Measurements from ENCODE around the gene FAM184B. TPM values are rescaled to one million over a fixed set of nuclear protein-coding genes. Genes with fewer than 3 reads are reported as not detected.

Gene FAM184B
- not detected for total RNA-seq
- long read RNA-seq, result 0 reads

DNA sequence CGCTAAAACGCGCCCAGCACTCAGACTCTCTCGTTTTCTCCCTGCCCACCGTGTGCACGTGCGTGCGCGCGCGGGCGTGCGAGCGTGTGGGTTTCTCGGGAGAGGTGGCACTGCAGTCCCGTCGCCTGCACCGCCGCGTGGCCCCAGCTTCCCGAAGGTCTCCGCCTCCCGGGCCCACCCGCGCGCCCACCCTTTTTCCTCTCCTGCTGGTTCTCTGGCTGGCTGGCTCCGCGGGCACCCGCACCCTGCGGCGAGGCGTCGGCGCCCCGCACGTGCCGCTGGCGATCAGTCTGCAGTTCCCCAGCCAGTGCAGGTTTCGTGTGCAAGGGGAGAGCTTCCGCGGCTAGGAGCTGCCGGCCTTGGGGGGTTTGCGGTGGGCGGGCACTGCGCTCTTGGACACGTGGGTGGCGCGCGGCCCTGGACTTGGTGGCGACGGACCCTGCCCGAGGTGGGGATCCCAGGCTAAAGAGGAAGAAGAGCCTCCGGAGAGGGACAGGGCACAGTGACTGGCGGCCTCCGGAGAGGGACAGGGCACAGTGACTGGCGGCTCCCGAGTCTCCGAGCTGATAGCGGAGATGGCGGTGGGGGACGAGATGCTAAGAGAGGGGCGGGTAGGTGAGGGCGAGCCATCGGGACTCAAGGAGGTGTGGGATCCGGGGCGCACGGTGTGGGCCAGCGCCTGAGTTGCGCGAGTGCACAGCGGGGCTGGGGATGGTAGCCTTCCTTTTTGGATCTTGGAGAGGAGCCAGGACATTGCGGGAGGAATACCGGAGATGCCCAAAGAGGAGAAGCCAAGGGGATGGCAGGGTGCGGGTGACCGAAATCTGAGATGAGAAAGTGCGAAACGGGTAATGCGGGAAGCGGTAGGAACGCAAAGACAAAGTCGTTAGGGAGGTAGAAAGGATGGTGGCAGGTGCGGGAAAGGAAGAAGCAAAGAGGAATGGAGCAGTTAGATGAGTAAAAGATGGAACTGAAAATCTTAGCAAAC is at the start of gene FAM184B:
Gene FAM184B, minus strand, starts transcription at position 322 of the 988 bp plus-strand sequence. CDS start 322 bp downstream, outside the sequence.
- peak; percentile 18 for ATAC-seq (ENCODE audit: poor library complexity)
- DNase-seq, result no peak
- intact Hi-C loops (cut with DNase I), result no loop called here

DNA sequence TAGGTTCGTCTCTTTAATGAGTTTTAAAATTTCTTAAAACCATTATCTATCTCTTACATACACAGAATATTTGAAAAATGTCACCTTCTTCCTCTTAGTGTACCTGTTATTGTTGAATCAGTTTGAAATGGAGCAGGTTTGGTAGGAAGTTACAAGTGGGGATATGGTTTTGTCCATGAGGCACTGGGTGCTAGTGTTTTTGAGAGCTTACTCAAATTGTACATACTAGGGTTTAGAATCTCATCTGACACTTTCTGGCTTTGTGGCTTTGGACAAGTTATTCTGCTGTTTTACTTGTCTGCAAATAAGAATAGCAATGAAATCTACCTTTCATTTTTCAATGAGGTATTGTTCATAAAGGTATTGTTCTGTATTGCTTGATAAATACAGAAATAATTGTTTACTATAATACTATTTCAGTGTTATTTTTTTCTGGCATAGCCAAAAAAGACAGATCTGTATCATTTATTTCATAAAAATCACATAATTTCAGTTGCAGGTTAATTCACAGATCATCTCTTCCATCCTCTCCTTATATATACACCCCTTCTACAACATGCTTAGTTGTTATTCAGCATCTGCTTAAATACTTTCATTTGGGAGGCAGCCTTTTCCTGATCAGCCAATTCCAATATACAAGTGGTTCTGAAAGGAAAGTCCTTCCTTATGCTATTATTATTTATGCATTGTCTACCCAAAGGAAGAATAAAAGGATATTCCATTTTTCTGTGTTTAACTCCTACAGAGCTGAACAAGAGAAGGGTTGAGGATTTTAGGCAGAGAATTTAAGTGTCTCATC is 42.6 kb upstream of the FAM184B start:
- DNase-seq (no peak), ATAC-seq (ENCODE audit: poor library complexity) (no peak)
- intact Hi-C loops (cut with DNase I), result no loop called here

DNA sequence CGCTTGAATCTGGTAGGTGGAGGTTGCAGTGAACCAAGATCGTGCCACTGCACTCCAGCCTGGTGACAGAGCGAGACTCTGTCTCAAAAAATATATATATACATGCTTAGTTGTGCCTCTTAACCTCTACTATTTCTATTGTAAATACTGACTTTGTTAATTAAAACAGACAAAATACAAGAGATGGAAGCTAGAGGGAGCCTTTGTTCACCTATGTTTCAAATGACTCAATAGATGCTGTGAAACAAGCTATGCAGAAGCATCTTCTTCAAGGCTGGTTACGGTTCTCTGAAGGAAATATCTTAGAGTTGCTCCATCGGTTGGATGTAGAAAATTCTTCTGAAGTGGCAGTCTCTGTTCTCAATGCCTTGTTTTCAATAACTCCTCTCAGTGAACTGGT is 35.6 kb upstream of the FAM184B start:
- peak; percentile 60 for ATAC-seq (ENCODE audit: poor library complexity)
- intact Hi-C loops (cut with DNase I), result loop anchor here (5.0 to 10.0 kb wide), 2 partner anchors 548 to 775 kb away; no protein-coding TSS in a partner anchor

DNA sequence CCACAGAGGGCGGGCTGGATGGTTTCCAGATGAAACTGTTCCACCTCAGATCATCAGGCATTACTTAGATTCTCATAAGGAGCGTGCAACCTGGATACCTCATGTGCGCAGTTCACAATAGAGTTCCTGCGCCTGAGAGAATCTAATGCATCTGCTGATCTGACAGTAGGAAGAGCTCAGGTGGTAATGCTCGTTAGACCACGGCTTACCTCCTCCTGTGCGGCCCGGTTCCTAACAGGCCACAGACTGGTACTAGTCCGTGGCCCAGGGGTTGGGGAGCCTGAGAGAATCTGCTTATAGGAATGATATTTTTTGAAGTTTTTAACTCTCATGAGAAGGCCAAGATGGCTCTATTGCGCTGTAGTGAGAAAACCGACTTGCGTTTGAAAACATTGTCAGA is 34.7 kb upstream of the FAM184B start:
- no peak for ATAC-seq (ENCODE audit: poor library complexity)
- intact Hi-C loops (cut with DNase I), result loop anchor here (5.0 to 10.0 kb wide), 2 partner anchors 549 to 776 kb away; no protein-coding TSS in a partner anchor
- no peak for DNase-seq

More for the DNA sequence above, 35.6 kb upstream of the FAM184B start:
- no peak for DNase-seq

DNA sequence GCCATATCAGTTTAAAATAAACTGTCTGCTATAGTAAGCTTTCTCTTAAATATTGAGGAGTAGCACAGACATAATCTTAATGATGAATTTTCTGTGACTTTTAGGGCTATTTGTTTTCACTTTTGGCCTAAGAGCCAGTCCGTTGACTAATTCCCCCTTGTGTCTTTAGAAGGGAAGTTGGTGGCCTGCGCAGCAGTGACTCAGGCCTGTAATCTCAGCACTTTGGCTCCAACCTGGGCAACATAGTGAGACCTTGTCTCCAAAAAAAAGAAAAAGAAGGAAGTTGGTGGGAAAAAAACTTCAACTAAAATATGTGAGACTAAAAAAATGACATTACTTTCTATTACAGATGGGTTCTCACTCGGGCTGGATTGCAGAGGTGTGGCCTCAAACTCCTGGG is 32.7 kb upstream of the FAM184B start:
- ATAC-seq (ENCODE audit: poor library complexity), result no peak
- DNase-seq, result no peak
- intact Hi-C loops (cut with DNase I), result loop anchor here (5.0 to 10.0 kb wide), 2 partner anchors 208 to 551 kb away; partner anchors contain the start of gene LCORL

DNA sequence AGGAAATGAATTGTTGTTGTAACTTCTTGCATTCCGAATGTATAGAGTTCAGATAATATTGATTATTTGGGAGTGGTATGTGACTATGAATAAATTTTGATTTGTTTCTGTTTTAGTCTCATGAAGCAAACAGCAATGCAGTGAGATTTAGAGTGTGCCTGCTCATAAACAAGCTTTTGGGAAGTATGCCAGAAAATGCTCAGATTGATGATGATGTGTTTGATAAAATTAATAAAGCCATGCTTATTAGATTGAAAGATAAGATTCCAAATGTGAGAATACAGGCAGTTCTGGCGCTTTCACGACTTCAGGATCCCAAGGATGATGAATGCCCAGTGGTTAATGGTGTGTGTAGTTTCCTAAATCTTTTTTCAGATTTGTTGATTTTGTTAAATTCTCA is 31.4 kb upstream of the FAM184B start:
- intact Hi-C loops (cut with DNase I), result loop anchor here (5.0 to 10.0 kb wide), 2 partner anchors 210 to 552 kb away; partner anchors contain the start of gene LCORL
- ATAC-seq (ENCODE audit: poor library complexity) (no peak), DNase-seq (no peak)

DNA sequence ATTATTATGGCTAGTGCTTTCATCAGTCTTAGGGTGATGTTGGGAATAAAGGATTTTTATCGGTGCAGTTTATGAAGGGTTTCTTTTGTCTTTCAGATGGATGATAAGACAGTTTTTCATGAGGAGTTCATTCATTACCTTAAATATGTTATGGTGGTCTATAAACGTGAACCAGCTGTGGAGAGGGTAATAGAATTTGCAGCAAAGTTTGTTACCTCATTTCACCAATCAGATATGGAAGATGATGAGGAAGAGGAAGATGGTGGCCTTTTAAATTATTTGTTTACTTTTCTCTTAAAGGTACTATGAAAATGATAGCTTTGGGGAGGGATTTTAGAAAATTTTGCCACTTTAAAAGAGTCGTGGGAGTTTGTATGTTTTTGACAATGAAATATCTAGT is 30.7 kb upstream of the FAM184B start:
- DNase-seq (no peak), ATAC-seq (ENCODE audit: poor library complexity) (no peak)
- intact Hi-C loops (cut with DNase I), result loop anchor here (5.0 to 10.0 kb wide), 2 partner anchors 210 to 553 kb away; partner anchors contain the start of gene LCORL

DNA sequence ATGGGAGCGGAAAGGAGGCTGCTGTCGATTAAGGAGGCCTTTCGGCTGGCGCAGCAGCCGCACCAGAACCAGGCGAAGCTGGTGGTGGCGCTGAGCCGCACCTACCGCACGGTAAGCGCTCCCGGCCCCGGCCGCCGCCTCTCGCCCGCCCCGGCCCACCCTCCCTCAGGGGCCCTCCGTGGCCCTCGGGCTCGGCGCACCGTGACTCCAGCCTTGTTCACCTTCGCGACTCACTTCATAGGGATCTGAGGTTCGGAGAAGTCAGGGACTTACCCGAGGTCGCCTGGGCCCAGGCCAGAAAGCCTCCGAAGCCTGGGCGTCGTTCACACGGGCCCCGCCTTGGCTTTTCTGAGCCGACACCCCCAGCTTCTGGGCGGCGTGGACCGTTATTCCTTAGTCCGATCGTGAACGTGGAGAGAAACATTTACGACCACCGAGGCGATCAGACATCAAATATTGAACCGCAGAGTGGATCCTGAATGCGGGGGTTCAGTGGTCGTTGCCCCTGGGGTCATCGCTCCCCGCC is 29.7 kb upstream of the FAM184B start:
- intact Hi-C loops (cut with DNase I), result loop anchor here (5.0 to 10.0 kb wide), 2 partner anchors 211 to 554 kb away; partner anchors contain the start of gene LCORL
- ATAC-seq (ENCODE audit: poor library complexity) (no peak), DNase-seq (peak; percentile 44)

DNA sequence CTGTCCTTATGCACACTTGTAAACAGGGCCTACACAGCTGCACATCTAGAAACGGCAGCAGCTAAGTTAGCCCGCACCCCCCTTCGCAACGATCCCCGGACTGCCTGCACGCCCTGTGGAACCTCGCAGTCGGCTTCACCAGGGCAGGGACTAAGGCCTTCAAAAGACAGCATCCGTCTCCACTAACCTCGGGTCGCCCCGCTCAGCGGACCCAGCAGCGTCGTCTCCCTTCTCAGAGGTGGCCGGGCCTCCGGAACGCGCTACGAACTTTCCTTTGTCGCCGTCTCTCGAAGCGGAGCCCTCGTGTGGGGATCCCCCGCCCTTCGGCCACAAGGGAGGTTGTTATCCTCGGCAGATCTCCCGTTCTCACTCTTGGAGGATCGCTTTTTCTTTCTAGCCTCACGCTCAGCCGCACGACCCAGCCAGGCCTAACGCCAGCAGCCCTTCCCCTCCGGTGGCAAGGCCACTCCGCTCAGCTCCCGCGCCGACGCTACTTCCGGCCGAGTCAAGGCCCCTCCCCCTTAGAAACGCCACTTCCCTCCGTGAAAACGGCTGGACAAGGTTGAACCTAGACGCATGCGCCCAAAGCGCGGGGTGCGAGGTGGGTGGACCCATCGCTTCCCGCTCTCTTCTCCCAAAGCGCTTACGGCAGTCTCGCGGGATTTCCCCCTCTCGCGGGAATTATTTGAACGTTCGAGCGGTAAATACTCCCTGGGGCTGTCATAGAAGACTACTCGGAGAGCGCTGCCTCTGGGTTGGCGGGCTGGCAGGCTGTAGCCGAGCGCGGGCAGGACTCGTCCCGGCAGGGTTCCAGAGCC is 29.0 kb upstream of the FAM184B start, which contains the start of the genes DCAF16 and NCAPG:
Gene DCAF16, minus strand, starts transcription at position 498 of the 818 bp plus-strand sequence. CDS start 6,616 bp downstream, outside the sequence.
Gene NCAPG, plus strand, starts transcription at position 720 of the 818 bp plus-strand sequence. CDS start 99 bp downstream, outside the sequence.
- peak; percentile 100 for ATAC-seq (ENCODE audit: poor library complexity)
- intact Hi-C loops (cut with DNase I), result loop anchor here (5.0 to 10.0 kb wide), 2 partner anchors 212 to 554 kb away; partner anchors contain the start of gene LCORL
- peak; percentile 99 for DNase-seq

DNA sequence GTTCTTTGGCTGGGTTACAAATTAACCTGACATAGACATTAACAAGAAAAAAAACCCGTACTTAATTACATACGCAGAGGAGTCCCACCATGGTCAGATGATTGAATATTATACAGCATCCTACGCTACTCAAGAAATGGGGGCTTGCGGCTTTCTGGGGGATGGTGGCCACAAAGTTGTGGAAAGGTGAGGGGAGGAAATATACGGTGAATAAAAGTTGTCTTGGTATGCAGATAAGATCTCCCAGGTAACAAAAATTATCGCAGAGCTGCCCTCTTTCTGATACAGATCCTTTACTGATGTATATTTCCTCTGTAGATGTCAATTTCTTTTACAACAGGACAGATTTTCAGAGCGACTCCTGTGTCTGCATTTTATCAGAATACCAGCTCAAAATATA is 28.2 kb upstream of the FAM184B start:
- intact Hi-C loops (cut with DNase I), result loop anchor here (5.0 to 10.0 kb wide), 3 partner anchors 213 to 555 kb away; partner anchors contain the start of gene LCORL
- no peak for ATAC-seq (ENCODE audit: poor library complexity)
- DNase-seq, result no peak

DNA sequence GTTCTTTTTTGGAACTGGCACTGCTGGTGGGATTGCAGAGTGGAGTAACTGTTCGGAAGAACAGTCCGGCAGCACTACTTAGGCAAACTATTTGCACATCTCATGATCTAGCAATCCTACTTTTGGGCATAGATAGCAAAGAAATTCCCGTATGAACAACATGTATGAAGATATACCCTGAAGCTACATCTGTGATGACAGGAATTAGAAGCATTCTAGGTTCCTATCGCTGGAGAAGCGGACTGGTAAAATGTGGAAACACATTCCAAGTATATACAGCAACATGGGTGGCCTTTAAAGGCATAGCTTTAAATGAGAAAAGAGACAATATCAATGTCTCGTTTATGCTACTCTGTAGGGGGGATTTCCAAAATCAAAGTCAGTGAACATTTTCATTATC is 26.0 kb upstream of the FAM184B start:
- DNase-seq, result no peak

DNA sequence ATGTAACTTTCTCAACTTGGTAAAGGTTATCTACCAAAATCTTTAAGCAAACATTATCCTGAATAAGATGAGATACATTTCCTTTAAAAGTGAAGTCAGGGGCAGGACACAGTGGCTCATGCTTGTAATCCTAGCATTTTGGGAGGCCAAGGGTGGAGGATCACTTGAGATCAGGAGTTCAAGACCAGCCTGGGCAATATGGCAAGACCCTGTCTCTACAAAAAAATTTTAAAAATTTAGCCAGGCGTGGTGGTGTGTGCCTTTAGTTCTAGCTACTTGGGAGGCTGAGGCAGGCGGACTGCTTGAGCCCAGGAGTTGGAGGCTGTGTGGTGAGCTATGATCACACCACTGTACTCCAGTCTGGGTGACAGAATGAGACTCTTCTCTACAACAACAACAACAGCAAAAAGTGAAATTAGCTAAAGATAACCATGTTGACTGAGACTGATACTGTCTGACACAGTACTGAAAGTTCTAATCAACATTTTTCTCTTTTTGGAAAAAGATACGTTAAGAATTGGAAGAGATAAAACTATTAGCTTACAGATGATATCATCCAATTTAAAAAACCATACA is 24.2 kb upstream of the FAM184B start:
- intact Hi-C loops (cut with DNase I), result loop anchor here (10.0 kb wide), 1 partner anchor 251 kb away; no protein-coding TSS in a partner anchor
- ATAC-seq (ENCODE audit: poor library complexity) (no peak), DNase-seq (no peak)

More for the DNA sequence above, 26.0 kb upstream of the FAM184B start:
- no peak for ATAC-seq (ENCODE audit: poor library complexity)
- intact Hi-C loops (cut with DNase I), result loop anchor here (10.0 kb wide), 1 partner anchor 253 kb away; no protein-coding TSS in a partner anchor

DNA sequence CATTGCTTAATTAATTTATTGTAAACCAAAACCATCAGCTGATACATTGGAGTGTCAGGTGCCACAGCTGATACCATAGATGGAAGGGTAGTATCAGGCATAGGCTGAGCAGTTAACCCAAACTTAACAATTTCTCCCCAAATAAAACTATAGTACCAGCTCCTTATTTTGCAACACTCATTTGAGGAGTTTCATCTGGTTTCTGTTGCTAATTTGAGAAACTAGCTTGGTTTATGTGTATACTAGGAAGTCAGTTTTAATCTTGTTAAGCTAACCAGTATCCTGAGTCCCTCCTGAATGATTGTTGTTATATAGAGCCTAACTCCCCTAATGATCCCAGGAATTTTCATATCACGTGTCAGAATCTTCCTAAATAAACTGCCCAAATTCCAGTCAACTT is 16.4 kb upstream of the FAM184B start:
- DNase-seq (no peak), ATAC-seq (ENCODE audit: poor library complexity) (no peak)
- intact Hi-C loops (cut with DNase I), result no loop called here

DNA sequence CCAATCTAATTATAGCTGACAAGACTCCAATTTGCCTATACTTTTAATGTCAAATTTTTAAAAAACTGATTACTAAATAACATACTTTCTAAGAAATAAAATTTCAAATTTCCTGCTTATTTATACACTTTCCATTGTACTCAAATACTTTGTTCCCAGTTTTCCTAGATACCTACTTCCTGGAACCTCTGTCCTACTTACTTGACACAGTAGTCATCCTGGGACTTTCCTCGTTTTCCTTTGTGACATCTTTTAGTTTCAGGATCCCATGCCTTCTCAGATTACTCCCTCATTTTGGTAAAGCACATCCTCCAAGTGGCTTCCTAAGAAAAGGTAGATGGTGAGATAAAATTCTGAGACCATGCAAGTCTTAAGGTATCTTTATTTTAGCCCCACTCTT is 13.3 kb upstream of the FAM184B start:
- intact Hi-C loops (cut with DNase I), result no loop called here
- no peak for ATAC-seq (ENCODE audit: poor library complexity)
- no peak for DNase-seq

DNA sequence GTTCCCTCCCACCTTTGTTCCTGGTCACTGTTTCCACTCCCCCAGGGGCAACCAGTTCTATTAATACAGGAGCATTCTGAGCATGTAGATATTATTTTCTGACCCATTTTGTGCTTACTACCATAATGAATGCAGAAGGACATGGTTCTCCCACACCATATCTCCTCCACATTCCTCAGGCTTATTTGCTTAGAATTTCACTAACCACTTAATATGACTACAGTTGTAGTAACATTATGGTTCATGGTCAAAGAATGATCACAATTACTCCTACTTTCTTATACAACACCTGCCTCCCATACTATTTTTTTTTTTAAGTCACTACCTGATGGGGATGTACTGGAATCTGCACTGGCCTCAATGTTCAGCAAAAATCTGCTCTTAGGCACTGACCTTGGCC is 7.5 kb upstream of the FAM184B start:
- DNase-seq (no peak), ATAC-seq (ENCODE audit: poor library complexity) (no peak)
- intact Hi-C loops (cut with DNase I), result no loop called here

DNA sequence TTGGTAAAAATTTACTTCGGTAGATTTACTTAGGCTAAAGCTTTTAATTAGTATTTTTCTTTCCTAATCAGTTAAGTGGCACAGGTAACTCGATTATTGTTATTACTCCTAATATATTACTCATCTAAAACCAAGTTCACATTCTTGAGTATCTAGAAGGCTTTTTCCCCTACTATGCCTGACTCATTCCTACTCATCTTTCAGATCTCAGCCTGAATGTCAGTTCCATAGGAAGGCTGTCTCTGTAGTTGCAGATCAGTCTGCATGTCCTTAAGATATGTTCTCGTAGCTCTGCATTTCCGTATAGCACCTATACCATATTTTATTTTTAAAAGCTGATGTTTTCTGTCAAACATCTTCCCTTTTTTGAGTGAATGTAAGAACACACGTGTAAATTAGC is 5.9 kb upstream of the FAM184B start:
- DNase-seq (no peak), ATAC-seq (ENCODE audit: poor library complexity) (no peak)
- intact Hi-C loops (cut with DNase I), result no loop called here

DNA sequence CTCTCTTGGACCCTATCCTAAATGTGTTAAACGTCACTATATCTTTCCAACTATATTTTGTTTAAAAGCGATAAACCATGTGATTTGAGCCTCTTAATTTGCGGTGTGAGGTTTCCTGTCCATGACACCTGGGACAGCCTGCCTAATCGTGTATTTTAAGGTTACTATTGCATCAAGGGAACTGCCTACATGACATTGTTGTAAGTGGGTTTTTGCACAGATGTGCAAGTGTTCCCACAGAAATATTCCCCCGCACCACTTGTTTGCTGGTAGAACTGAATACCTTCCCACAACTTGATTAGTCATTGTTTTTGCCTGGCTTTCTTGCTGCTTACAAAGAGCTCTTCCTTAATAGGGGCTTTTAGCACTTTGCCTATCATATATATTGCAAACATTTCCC is 5.1 kb upstream of the FAM184B start:
- no peak for DNase-seq
- intact Hi-C loops (cut with DNase I), result no loop called here
- ATAC-seq (ENCODE audit: poor library complexity), result no peak

Data from Right ventricle myocardium superior (tissue), 1 donor.